Suprapubic skin (tissue), 4 donors: Measurements from ENCODE around the gene HRH2. TPM values are rescaled to one million over a fixed set of nuclear protein-coding genes. Genes with fewer than 3 reads are reported as not detected.

Source experiments
- DNase-seq, 2 donors: peaks; one replicate each; pipeline ENCODE4 v3.0.0-alpha.2; 2019; ENCODE audit warnings: low spot score in 2 of 2
- H3K27ac ChIP-seq: fragments of 200-600 bp; sonication (generic); one replicate; pipeline ENCODE4 v1.5.1; 2019
- H3K27me3 ChIP-seq: fragments of 200-600 bp; sonication (generic); one replicate; pipeline ENCODE4 v1.5.1; 2019
- H3K36me3 ChIP-seq: fragments of 200-600 bp; sonication (generic); one replicate; pipeline ENCODE4 v1.5.1; 2019
- H3K4me1 ChIP-seq: fragments of 200-600 bp; sonication (generic); one replicate; pipeline ENCODE4 v1.5.1; 2019
- H3K4me3 ChIP-seq: fragments of 200-600 bp; sonication (generic); one replicate; pipeline ENCODE4 v1.5.1; 2019; ENCODE audit warnings: mild to moderate bottlenecking
- H3K9me3 ChIP-seq: fragments of 200-600 bp; sonication (generic); one replicate; pipeline ENCODE4 v1.5.1; 2019
- CTCF ChIP-seq, 2 donors: fragments of 200-600 bp in 1 of 2; fragments of 450-650 bp in 1 of 2; sonication (generic) in 1 of 2; IDR thresholded peaks; one replicate each; pipeline ENCODE4 v1.5.1; 2016 to 2019; ENCODE audit warnings: antibody characterized with exemption in 2 of 2, mild to moderate bottlenecking in 1 of 2, moderate library complexity in 1 of 2
- EP300 ChIP-seq: sonication (generic); formaldehyde crosslinking; IDR thresholded peaks from one replicate; pipeline ENCODE4 v1.6.1; 2017; ENCODE audit warnings: antibody characterized with exemption
- POLR2A ChIP-seq, 2 donors: fragments of 450-650 bp; IDR thresholded peaks; one replicate each; pipeline ENCODE4 v1.6.1; 2017; ENCODE audit warnings: antibody characterized with exemption in 2 of 2, mild to moderate bottlenecking in 2 of 2, moderate library complexity in 2 of 2
- POLR2AphosphoS5 ChIP-seq, 3 donors: sonication (generic); formaldehyde crosslinking; IDR thresholded peaks; one replicate each; pipeline ENCODE4 v1.6.1; 2017; ENCODE audit warnings: antibody characterized with exemption in 3 of 3
- WGBS: methylation state at CpG from one replicate; pipeline ENCODE4 v1.1.5; 2018; 5-methylcytosine and 5-hydroxymethylcytosine counted together
- total RNA-seq, 4 donors: library from RNA; depleted of rRNA; stranded (reverse); fragments of >200 nt; gene quantifications; one replicate each; pipeline ENCODE4 v1.1.0, GENCODE V29; 2016

Gene HRH2
- total RNA-seq, 4 donors from 2014 or later, result 0.81 to 1.4 (median 1.0) TPM

- Histone ChIP-seq H3K9me3 (no peaks in the 10 kb centered on the region), H3K27me3 (peaks cover 2% of the 10 kb centered on the region), H3K4me1 (peaks cover 4% of the 10 kb centered on the region), H3K36me3 (no peaks in the 10 kb centered on the region), H3K27ac (no peak overlapping the region), H3K4me3 (no peak overlapping the region)
- TF ChIP-seq CTCF (IDR thresholded peaks at IDR 0.05) (no peak), POLR2A (IDR thresholded peaks at IDR 0.05) (no peak), POLR2AphosphoS5 (IDR thresholded peaks at IDR 0.05) (no peak), EP300 (no peak)
- DNase-seq, result peak in 1 of 2 donors; percentile 31
- 85% methylated on average over 7 of the region's 7 CpGs for WGBS
Measured at GRCh38 chr5:175697846-175698245, 40.0 kb downstream of the HRH2 start.

- Histone ChIP-seq H3K4me3 (no peak overlapping the region), H3K27me3 (peaks cover 2% of the 10 kb centered on the region), H3K9me3 (no peaks in the 10 kb centered on the region), H3K27ac (no peak overlapping the region), H3K36me3 (no peaks in the 10 kb centered on the region), H3K4me1 (peaks cover 4% of the 10 kb centered on the region)
- DNase-seq, result peak; percentile 9 to 66
- 80% methylated on average over 15 of the region's 18 CpGs for WGBS
- TF ChIP-seq POLR2A (IDR thresholded peaks at IDR 0.05) (no peak), POLR2AphosphoS5 (IDR thresholded peaks at IDR 0.05) (no peak), EP300 (no peak), CTCF (IDR thresholded peaks at IDR 0.05) (no peak)
Measured at GRCh38 chr5:175698401-175699115, 40.7 kb downstream of the HRH2 start.

GRCh38 chr5:175700991-175701390, 43.1 kb downstream of the HRH2 start:
- DNase-seq, result peak; percentile 14 to 52
- no peak overlapping the region for H3K27ac ChIP-seq
- TF ChIP-seq EP300 (no peak), POLR2A (IDR thresholded peaks at IDR 0.05) (no peak), CTCF (IDR thresholded peaks at IDR 0.05) (no peak), POLR2AphosphoS5 (IDR thresholded peaks at IDR 0.05) (no peak)
- no peaks in the 10 kb centered on the region for H3K4me1 ChIP-seq
- no peaks in the 10 kb centered on the region for H3K36me3 ChIP-seq
- 88% methylated on average over 5 of the region's 5 CpGs for WGBS
- no peak overlapping the region for H3K4me3 ChIP-seq
- H3K27me3 ChIP-seq, result no peaks in the 10 kb centered on the region
- no peaks in the 10 kb centered on the region for H3K9me3 ChIP-seq

GRCh38 chr5:175701797-175702196, 43.9 kb downstream of the HRH2 start:
- H3K27me3 ChIP-seq, result no peaks in the 10 kb centered on the region
- peak; percentile 16 to 65 for DNase-seq
- H3K9me3 ChIP-seq, result no peaks in the 10 kb centered on the region
- H3K27ac ChIP-seq, result no peak overlapping the region
- H3K4me1 ChIP-seq, result no peaks in the 10 kb centered on the region
- 94% methylated on average over 12 of the region's 12 CpGs for WGBS
- no peaks in the 10 kb centered on the region for H3K36me3 ChIP-seq
- H3K4me3 ChIP-seq, result no peak overlapping the region
- TF ChIP-seq POLR2AphosphoS5 (IDR thresholded peaks at IDR 0.05) (no peak), CTCF (IDR thresholded peaks at IDR 0.05) (no peak), EP300 (no peak), POLR2A (IDR thresholded peaks at IDR 0.05) (no peak)

GRCh38 chr5:175706499-175706898, 48.6 kb downstream of the HRH2 start:
- no peaks in the 10 kb centered on the region for H3K27me3 ChIP-seq
- no peak overlapping the region for H3K27ac ChIP-seq
- no peaks in the 10 kb centered on the region for H3K36me3 ChIP-seq
- H3K4me1 ChIP-seq, result no peaks in the 10 kb centered on the region
- H3K4me3 ChIP-seq, result no peak overlapping the region
- H3K9me3 ChIP-seq, result no peaks in the 10 kb centered on the region
- TF ChIP-seq CTCF (IDR thresholded peaks at IDR 0.05), result no peak
- TF ChIP-seq POLR2AphosphoS5 (IDR thresholded peaks at IDR 0.05), result no peak
- TF ChIP-seq EP300, result no peak
- no peak for TF ChIP-seq POLR2A (IDR thresholded peaks at IDR 0.05)
- peak in 1 of 2 donors; percentile 7 for DNase-seq
- 83% methylated on average over 4 of the region's 6 CpGs for WGBS
